GM12878 (cell line): ENCODE results near the gene PLAC8. TPM values are rescaled to one million over a fixed set of nuclear protein-coding genes. Genes with fewer than 3 reads are reported as not detected.
A peak's percentile ranks its signal among the peaks of the same experiment; 100 is the strongest.

Experiments
- CBFB ChIP-seq: IDR thresholded peaks from 2 replicates; pipeline ENCODE4 v1.6.1; 2016; ENCODE audit warnings: antibody characterized with exemption, low read depth
- CEBPB ChIP-seq, 2 experiments: fragments of 150-350 bp in 1 of 2; IDR thresholded peaks; 2 replicates each; pipeline ENCODE4 v1.6.1; 2012 to 2014; ENCODE audit warnings: low read depth in 2 of 2, low read length in 2 of 2, borderline replicate concordance in 1 of 2, inconsistent platforms in 1 of 2
- CREM ChIP-seq: IDR thresholded peaks from 2 replicates; pipeline ENCODE4 v1.6.1; 2014; ENCODE audit warnings: antibody characterized with exemption, low read depth
- EP300 ChIP-seq, 2 experiments: fragments of 150-350 bp in 1 of 2; IDR thresholded peaks; 2 replicates each; pipeline ENCODE4 v1.6.1; 2011 to 2012; ENCODE audit warnings: low read depth in 2 of 2, low read length in 2 of 2, borderline replicate concordance in 1 of 2, improper control_type of control experiment in 1 of 2, inconsistent platforms in 1 of 2; ENCODE audit not compliant: control insufficient read depth in 1 of 2
- ESRRA ChIP-seq: IDR thresholded peaks from 2 replicates; pipeline ENCODE4 v1.6.1; 2012; ENCODE audit warnings: mild to moderate bottlenecking, low read length, improper control_type of control experiment
- FOXM1 ChIP-seq: IDR thresholded peaks from 2 replicates; pipeline ENCODE4 v1.6.1; 2012; ENCODE audit warnings: low read depth, mild to moderate bottlenecking, inconsistent platforms, low read length, moderate library complexity
- HDAC6 ChIP-seq: fragments of 200-600 bp; sonication (generic); IDR thresholded peaks from one replicate; pipeline ENCODE4 v1.8.0; 2017; ENCODE audit warnings: antibody characterized with exemption; ENCODE audit not compliant: unreplicated experiment
- IRF4 ChIP-seq: IDR thresholded peaks from 2 replicates; pipeline ENCODE4 v1.6.1; 2011; ENCODE audit warnings: low read depth, low read length
- KAT2A ChIP-seq: conservative IDR thresholded peaks from 2 replicates; pipeline ENCODE4 v1.6.1; 2011; ENCODE audit warnings: low read depth, low read length; ENCODE audit not compliant: control insufficient read depth
- KDM1A ChIP-seq: fragments of 200-600 bp; sonication (generic); IDR thresholded peaks from 2 replicates; pipeline ENCODE4 v1.6.1; 2016; ENCODE audit warnings: borderline replicate concordance
- MEF2A ChIP-seq: IDR thresholded peaks from 2 replicates; pipeline ENCODE4 v1.6.1; 2011; ENCODE audit warnings: low read depth, mild to moderate bottlenecking, low read length, moderate library complexity; ENCODE audit not compliant: insufficient read depth
- RAD21 ChIP-seq: IDR thresholded peaks from 2 replicates; pipeline ENCODE4 v1.6.1; 2011; ENCODE audit warnings: mild to moderate bottlenecking, low read depth, low read length, moderate library complexity; ENCODE audit not compliant: insufficient read depth
- SMC3 ChIP-seq: IDR thresholded peaks from 2 replicates; pipeline ENCODE4 v1.6.1; 2011; ENCODE audit warnings: low read length, improper control_type of control experiment, borderline replicate concordance
- SREBF2 ChIP-seq: IDR thresholded peaks from 2 replicates; pipeline ENCODE4 v1.6.1; 2012; ENCODE audit warnings: mild to moderate bottlenecking, low read length
- TARDBP ChIP-seq: IDR thresholded peaks from 2 replicates; pipeline ENCODE4 v1.6.1; 2016; ENCODE audit warnings: borderline replicate concordance
- TCF12 ChIP-seq: IDR thresholded peaks from 2 replicates; pipeline ENCODE4 v1.6.1; 2011; ENCODE audit warnings: low read depth, mild to moderate bottlenecking, low read length
- TCF7 ChIP-seq: IDR thresholded peaks from 2 replicates; pipeline ENCODE4 v1.6.1; 2014; ENCODE audit warnings: antibody characterized with exemption, borderline replicate concordance
- YY1 ChIP-seq: IDR thresholded peaks from 2 replicates; pipeline ENCODE4 v1.6.1; 2011; ENCODE audit warnings: low read depth, mild to moderate bottlenecking, low read length
- polyA plus RNA-seq, 11 experiments: library from polyadenylated mRNA; depleted of rRNA in 4 of 11; unstranded in 6 of 11; stranded (reverse) in 5 of 11; fragments of >200 nt; fragmentation: Nextera tagmentation in 4 of 11; fragmentation: Illumina TruSeq in 1 of 11; extraction: Ambion mirVana in 4 of 11; extraction: Trizol in 1 of 11; gene quantifications; 1 replicate in 1 of 11; 2 replicates in 10 of 11; pipeline versions ENCODE4 v1.2.1 to v1.2.3, GENCODE V29; 2011 to 2016; ENCODE audit warnings: inconsistent platforms in 2 of 11, missing spikeins in 2 of 11, low read depth in 1 of 11
- total RNA-seq, 4 experiments: library from RNA; depleted of rRNA in 3 of 4; stranded (reverse); fragments of >200 nt in 3 of 4; fragmentation: Illumina TruSeq in 1 of 4; extraction: Trizol in 1 of 4; gene quantifications; 2 replicates each; pipeline versions ENCODE4 v1.2.1 to v1.2.3, GENCODE V29; 2013 to 2021
- TF ChIP-seq, protein P1 (sequence below): fragments of 150-350 bp; IDR thresholded peaks from 2 replicates; pipeline ENCODE4 v1.6.1; 2014; ENCODE audit warnings: mild to moderate bottlenecking, low read depth, low read length
- TF ChIP-seq, protein P2 (sequence below): fragments of 450-650 bp; IDR thresholded peaks from 2 replicates; pipeline ENCODE4 v1.6.1; 2017; ENCODE audit warnings: mild to moderate bottlenecking, moderate library complexity
- TF ChIP-seq, protein P3 (sequence below): fragments of 450-650 bp; IDR thresholded peaks from 2 replicates; pipeline ENCODE4 v1.6.1; 2016; ENCODE audit warnings: mild to moderate bottlenecking
- TF ChIP-seq, protein P4 (sequence below): IDR thresholded peaks from 2 replicates; pipeline ENCODE4 v1.6.1; 2012; ENCODE audit warnings: low read length, inconsistent platforms

The PLAC8 gene
- total and polyA plus RNA-seq, 10 of the 15 experiments (the other 5 are each of a cell fraction or from before 2014, with no cell fraction given) = 214 to 841 (median 348) TPM

DNA sequence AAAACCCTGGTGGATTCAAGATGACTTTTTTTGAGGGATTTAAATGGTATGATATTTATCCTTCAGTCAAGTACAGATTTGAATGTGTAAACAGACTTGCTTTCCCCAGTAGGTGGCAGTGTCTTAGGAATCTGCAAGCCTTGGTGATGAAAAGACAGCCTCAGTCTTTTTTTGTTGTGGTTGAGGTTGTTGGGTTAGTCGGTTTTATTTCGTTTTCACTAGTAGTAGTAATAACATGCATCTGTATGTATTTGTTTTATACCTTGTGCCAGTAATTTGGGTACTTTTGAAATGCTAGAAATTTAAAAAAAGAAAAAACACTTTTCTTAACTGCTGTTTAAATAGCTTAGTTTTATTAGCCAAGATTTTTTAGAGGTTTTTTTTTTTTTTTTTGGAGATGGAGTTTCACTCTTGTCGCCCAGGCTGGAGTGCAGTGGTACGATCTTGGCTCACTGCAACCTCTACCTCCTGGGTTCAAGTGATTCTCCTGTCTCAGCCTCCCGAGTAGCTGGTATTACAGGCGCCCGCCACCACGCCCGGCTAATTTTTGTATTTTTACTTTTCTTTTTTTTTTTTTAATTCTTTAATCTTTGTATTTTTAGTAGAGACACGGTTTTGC lies 40.3 kb downstream of the PLAC8 start (continued):
- TF ChIP-seq, protein P1, sequence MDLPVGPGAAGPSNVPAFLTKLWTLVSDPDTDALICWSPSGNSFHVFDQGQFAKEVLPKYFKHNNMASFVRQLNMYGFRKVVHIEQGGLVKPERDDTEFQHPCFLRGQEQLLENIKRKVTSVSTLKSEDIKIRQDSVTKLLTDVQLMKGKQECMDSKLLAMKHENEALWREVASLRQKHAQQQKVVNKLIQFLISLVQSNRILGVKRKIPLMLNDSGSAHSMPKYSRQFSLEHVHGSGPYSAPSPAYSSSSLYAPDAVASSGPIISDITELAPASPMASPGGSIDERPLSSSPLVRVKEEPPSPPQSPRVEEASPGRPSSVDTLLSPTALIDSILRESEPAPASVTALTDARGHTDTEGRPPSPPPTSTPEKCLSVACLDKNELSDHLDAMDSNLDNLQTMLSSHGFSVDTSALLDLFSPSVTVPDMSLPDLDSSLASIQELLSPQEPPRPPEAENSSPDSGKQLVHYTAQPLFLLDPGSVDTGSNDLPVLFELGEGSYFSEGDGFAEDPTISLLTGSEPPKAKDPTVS = no peak
- TF ChIP-seq, protein P2, sequence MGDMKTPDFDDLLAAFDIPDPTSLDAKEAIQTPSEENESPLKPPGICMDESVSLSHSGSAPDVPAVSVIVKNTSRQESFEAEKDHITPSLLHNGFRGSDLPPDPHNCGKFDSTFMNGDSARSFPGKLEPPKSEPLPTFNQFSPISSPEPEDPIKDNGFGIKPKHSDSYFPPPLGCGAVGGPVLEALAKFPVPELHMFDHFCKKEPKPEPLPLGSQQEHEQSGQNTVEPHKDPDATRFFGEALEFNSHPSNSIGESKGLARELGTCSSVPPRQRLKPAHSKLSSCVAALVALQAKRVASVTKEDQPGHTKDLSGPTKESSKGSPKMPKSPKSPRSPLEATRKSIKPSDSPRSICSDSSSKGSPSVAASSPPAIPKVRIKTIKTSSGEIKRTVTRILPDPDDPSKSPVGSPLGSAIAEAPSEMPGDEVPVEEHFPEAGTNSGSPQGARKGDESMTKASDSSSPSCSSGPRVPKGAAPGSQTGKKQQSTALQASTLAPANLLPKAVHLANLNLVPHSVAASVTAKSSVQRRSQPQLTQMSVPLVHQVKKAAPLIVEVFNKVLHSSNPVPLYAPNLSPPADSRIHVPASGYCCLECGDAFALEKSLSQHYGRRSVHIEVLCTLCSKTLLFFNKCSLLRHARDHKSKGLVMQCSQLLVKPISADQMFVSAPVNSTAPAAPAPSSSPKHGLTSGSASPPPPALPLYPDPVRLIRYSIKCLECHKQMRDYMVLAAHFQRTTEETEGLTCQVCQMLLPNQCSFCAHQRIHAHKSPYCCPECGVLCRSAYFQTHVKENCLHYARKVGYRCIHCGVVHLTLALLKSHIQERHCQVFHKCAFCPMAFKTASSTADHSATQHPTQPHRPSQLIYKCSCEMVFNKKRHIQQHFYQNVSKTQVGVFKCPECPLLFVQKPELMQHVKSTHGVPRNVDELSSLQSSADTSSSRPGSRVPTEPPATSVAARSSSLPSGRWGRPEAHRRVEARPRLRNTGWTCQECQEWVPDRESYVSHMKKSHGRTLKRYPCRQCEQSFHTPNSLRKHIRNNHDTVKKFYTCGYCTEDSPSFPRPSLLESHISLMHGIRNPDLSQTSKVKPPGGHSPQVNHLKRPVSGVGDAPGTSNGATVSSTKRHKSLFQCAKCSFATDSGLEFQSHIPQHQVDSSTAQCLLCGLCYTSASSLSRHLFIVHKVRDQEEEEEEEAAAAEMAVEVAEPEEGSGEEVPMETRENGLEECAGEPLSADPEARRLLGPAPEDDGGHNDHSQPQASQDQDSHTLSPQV = no peak
- TF ChIP-seq CREM (0 out of 2 replicates have a peak, but pooled peaks have one; percentile 16), SREBF2 (no peak), TCF12 (no peak), EP300 (IDR thresholded peaks at IDR 0.05; ENCODE audit: borderline replicate concordance in 1 of 2, control insufficient read depth in 1 of 2, low read depth in 2 of 2, low read length in 2 of 2) (0 out of 4 replicates have a peak, but pooled peaks of 1 of the 2 experiments have one; percentile 31), TARDBP (no peak), MEF2A (peak; percentile 55; the same call in 1 of the 2 replicates), YY1 (0 out of 2 replicates have a peak, but pooled peaks have one; percentile 52), ESRRA (no peak), RAD21 (peak; percentile 92), KDM1A (no peak), IRF4 (peak; percentile 71; the same call in 1 of the 2 replicates), HDAC6 (no peak), KAT2A (no peak), SMC3 (peak; percentile 95), TCF7 (peak; percentile 74), CEBPB (IDR thresholded peaks at IDR 0.05; ENCODE audit: borderline replicate concordance in 1 of 2, low read depth in 2 of 2, low read length in 2 of 2) (no peak), FOXM1 (0 out of 2 replicates have a peak, but pooled peaks have one; percentile 27), CBFB (peak; percentile 62; the same call in 1 of the 2 replicates)
- TF ChIP-seq, protein P3, sequence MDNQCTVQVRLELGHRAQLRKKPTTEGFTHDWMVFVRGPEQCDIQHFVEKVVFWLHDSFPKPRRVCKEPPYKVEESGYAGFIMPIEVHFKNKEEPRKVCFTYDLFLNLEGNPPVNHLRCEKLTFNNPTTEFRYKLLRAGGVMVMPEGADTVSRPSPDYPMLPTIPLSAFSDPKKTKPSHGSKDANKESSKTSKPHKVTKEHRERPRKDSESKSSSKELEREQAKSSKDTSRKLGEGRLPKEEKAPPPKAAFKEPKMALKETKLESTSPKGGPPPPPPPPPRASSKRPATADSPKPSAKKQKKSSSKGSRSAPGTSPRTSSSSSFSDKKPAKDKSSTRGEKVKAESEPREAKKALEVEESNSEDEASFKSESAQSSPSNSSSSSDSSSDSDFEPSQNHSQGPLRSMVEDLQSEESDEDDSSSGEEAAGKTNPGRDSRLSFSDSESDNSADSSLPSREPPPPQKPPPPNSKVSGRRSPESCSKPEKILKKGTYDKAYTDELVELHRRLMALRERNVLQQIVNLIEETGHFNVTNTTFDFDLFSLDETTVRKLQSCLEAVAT = 0 out of 2 replicates have a peak, but pooled peaks have one; percentile 41
- TF ChIP-seq, protein P4, sequence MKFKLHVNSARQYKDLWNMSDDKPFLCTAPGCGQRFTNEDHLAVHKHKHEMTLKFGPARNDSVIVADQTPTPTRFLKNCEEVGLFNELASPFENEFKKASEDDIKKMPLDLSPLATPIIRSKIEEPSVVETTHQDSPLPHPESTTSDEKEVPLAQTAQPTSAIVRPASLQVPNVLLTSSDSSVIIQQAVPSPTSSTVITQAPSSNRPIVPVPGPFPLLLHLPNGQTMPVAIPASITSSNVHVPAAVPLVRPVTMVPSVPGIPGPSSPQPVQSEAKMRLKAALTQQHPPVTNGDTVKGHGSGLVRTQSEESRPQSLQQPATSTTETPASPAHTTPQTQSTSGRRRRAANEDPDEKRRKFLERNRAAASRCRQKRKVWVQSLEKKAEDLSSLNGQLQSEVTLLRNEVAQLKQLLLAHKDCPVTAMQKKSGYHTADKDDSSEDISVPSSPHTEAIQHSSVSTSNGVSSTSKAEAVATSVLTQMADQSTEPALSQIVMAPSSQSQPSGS = peak; percentile 61; the same call in 1 of the 2 replicates
